H9 (cell line): ENCODE measurements around the gene EHHADH. TPM values are rescaled to one million over a fixed set of nuclear protein-coding genes. Genes with fewer than 3 reads are reported as not detected.

Experiments used
- DNase-seq: peaks from one replicate; pipeline ENCODE4 v3.0.0-alpha.2; 2017
- H2AFZ ChIP-seq: one replicate; pipeline ENCODE4 v1.6.1; 2013; ENCODE audit warnings: mild to moderate bottlenecking, low read length, control low read depth, moderate library complexity
- H2AK5ac ChIP-seq: 2 replicates; pipeline ENCODE4 v1.6.1; 2013; ENCODE audit warnings: low read length, control low read depth, mixed read lengths; ENCODE audit not compliant: insufficient read length
- H2BK120ac ChIP-seq: one replicate; pipeline ENCODE4 v1.6.1; 2013; ENCODE audit warnings: low read depth, mild to moderate bottlenecking, low read length, control low read depth, inconsistent platforms; ENCODE audit not compliant: poor library complexity, severe bottlenecking
- H2BK12ac ChIP-seq: 2 replicates; pipeline ENCODE4 v1.6.1; 2013; ENCODE audit warnings: low read length, control low read depth, mixed read lengths, low read depth; ENCODE audit not compliant: insufficient read length
- H2BK15ac ChIP-seq: 2 replicates; pipeline ENCODE4 v1.6.1; 2013; ENCODE audit warnings: low read depth, low read length, control low read depth
- H2BK20ac ChIP-seq: one replicate; pipeline ENCODE4 v1.6.1; 2013; ENCODE audit warnings: low read depth, mild to moderate bottlenecking, low read length, control low read depth, inconsistent platforms; ENCODE audit not compliant: poor library complexity, severe bottlenecking
- H2BK5ac ChIP-seq: 2 replicates; pipeline ENCODE4 v1.6.1; 2013; ENCODE audit warnings: low read length, control low read depth, mixed read lengths; ENCODE audit not compliant: insufficient read length
- H3K14ac ChIP-seq: 2 replicates; pipeline ENCODE4 v1.6.1; 2013; ENCODE audit warnings: low read length, control low read depth; ENCODE audit not compliant: insufficient read depth
- H3K18ac ChIP-seq: 2 replicates; pipeline ENCODE4 v1.6.1; 2013; ENCODE audit warnings: low read depth, mild to moderate bottlenecking, mixed read lengths, low read length, control low read depth; ENCODE audit not compliant: insufficient read length
- H3K23ac ChIP-seq: 2 replicates; pipeline ENCODE4 v1.6.1; 2013; ENCODE audit warnings: low read length, control low read depth, mixed read lengths, low read depth; ENCODE audit not compliant: insufficient read length
- H3K23me2 ChIP-seq: 2 replicates; pipeline ENCODE4 v1.6.1; 2013; ENCODE audit warnings: low read depth, mild to moderate bottlenecking, mixed read lengths, low read length, control low read depth; ENCODE audit not compliant: insufficient read length, poor library complexity, severe bottlenecking
- H3K27ac ChIP-seq: 2 replicates; pipeline ENCODE4 v1.5.1; 2013; ENCODE audit warnings: low read length, control low read depth, mixed read lengths, low read depth; ENCODE audit not compliant: insufficient read length
- H3K27me3 ChIP-seq: 2 replicates; pipeline ENCODE4 v1.6.1; 2013; ENCODE audit warnings: low read length, control low read depth, inconsistent platforms; ENCODE audit not compliant: insufficient read depth
- H3K4ac ChIP-seq: 2 replicates; pipeline ENCODE4 v1.6.1; 2013; ENCODE audit warnings: low read depth, mild to moderate bottlenecking, control low read depth, inconsistent platforms, low read length, moderate library complexity
- H3K4me1 ChIP-seq: 2 replicates; pipeline ENCODE4 v1.6.1; 2013; ENCODE audit warnings: low read length, control low read depth, inconsistent platforms; ENCODE audit not compliant: insufficient read depth
- H3K4me2 ChIP-seq: 2 replicates; pipeline ENCODE4 v1.6.1; 2013; ENCODE audit warnings: low read length, control low read depth, mixed read lengths; ENCODE audit not compliant: insufficient read length, insufficient read depth
- H3K56ac ChIP-seq: 2 replicates; pipeline ENCODE4 v1.6.1; 2013; ENCODE audit warnings: low read depth, mild to moderate bottlenecking, mixed read lengths, low read length, control low read depth; ENCODE audit not compliant: insufficient read length
- H3K79me1 ChIP-seq: 2 replicates; pipeline ENCODE4 v1.6.1; 2013; ENCODE audit warnings: low read depth, mild to moderate bottlenecking, moderate library complexity, low read length, control low read depth, inconsistent platforms; ENCODE audit not compliant: insufficient read depth, poor library complexity, severe bottlenecking
- H3K79me2 ChIP-seq: 2 replicates; pipeline ENCODE4 v1.6.1; 2013; ENCODE audit warnings: low read length, control low read depth, inconsistent platforms; ENCODE audit not compliant: insufficient read depth
- H3K9ac ChIP-seq: 2 replicates; pipeline ENCODE4 v1.6.1; 2013; ENCODE audit warnings: low read length, control low read depth, mixed read lengths; ENCODE audit not compliant: insufficient read length; ENCODE audit errors: extremely low read depth
- H3K9me3 ChIP-seq: one replicate; pipeline ENCODE4 v1.6.1; 2013; ENCODE audit warnings: low read depth, low read length, inconsistent platforms; ENCODE audit not compliant: control insufficient read depth
- H3T11ph ChIP-seq: one replicate; pipeline ENCODE4 v1.6.1; 2013; ENCODE audit warnings: mild to moderate bottlenecking, low read length, control low read depth, inconsistent platforms
- H4K20me1 ChIP-seq: one replicate; pipeline ENCODE4 v1.6.1; 2013; ENCODE audit not compliant: control insufficient read depth, insufficient read length, insufficient read depth
- H4K5ac ChIP-seq: 2 replicates; pipeline ENCODE4 v1.6.1; 2013; ENCODE audit warnings: low read depth, mild to moderate bottlenecking, mixed read lengths, low read length, control low read depth; ENCODE audit not compliant: insufficient read length
- H4K8ac ChIP-seq: replicated peaks from 2 replicates; pipeline ENCODE4 v1.6.1; 2013; ENCODE audit warnings: low read length, control low read depth, mixed read lengths, low read depth; ENCODE audit not compliant: insufficient read length
- H4K91ac ChIP-seq: 2 replicates; pipeline ENCODE4 v1.6.1; 2013; ENCODE audit warnings: low read depth, mild to moderate bottlenecking, moderate library complexity, mixed read lengths, low read length, control low read depth; ENCODE audit not compliant: insufficient read length
- H3K27ac Mint-ChIP-seq, 3 experiments: 2 replicates in 2 of 3; 3 replicates in 1 of 3; pipeline ENCODE4 v1.8.0; 2020 to 2021; ENCODE audit warnings: mixed read lengths in 3 of 3, mild to moderate bottlenecking in 1 of 3, moderate library complexity in 1 of 3
- H3K27me3 Mint-ChIP-seq: 2 replicates; pipeline ENCODE4 v1.8.0; 2021; ENCODE audit warnings: low read depth, mild to moderate bottlenecking, moderate library complexity, mixed read lengths
- H3K36me3 Mint-ChIP-seq, 3 experiments: 2 replicates in 2 of 3; 3 replicates in 1 of 3; pipeline ENCODE4 v1.8.0; 2020 to 2021; ENCODE audit warnings: low read depth in 3 of 3, mixed read lengths in 3 of 3; ENCODE audit not compliant: insufficient read depth in 1 of 3
- H3K4me1 Mint-ChIP-seq, 2 experiments: 2 replicates each; pipeline ENCODE4 v1.8.0; 2020; ENCODE audit warnings: mixed read lengths in 2 of 2
- H3K4me3 Mint-ChIP-seq, 2 experiments: 2 replicates in 1 of 2; 3 replicates in 1 of 2; pipeline ENCODE4 v1.8.0; 2020 to 2021; ENCODE audit warnings: mild to moderate bottlenecking in 2 of 2, mixed read lengths in 2 of 2, moderate library complexity in 1 of 2
- H3K9me3 Mint-ChIP-seq, 2 experiments: 2 replicates in 1 of 2; 3 replicates in 1 of 2; pipeline ENCODE4 v1.8.0; 2020; ENCODE audit warnings: mild to moderate bottlenecking in 2 of 2, mixed read lengths in 2 of 2, moderate library complexity in 1 of 2
- WGBS: extraction: QIAGEN DNeasy Blood & Tissue Kit; methylation state at CpG from one replicate; pipeline ENCODE4 v1.1.7; 2013; ENCODE audit warnings: missing lambda C conversion rate, low lambda C conversion rate, mixed read lengths; ENCODE audit not compliant: insufficient read length; ENCODE audit errors: extremely low coverage; 5-methylcytosine and 5-hydroxymethylcytosine counted together
- total RNA-seq: library from RNA; stranded (reverse); gene quantifications from 2 replicates; pipeline ENCODE4 v1.2.1, GENCODE V29; 2021
- TF ChIP-seq, protein P1 (sequence below): fragments of 200-600 bp; sonication (generic); conservative IDR thresholded peaks from 3 replicates; pipeline ENCODE4 v1.8.0; 2021; ENCODE audit warnings: antibody characterized with exemption, mild to moderate bottlenecking

The EHHADH gene
- total RNA-seq, 1 experiment from 2014 or later = 2.1 TPM

- no peak overlapping the region for H2AK5ac ChIP-seq
- H3K27me3 ChIP-seq = no peaks in the 10 kb centered on the region
- H2BK5ac ChIP-seq = no peak overlapping the region
- H3K9me3 ChIP-seq = no peaks in the 10 kb centered on the region
- DNase-seq = no peak
- no peak overlapping the region for H4K91ac ChIP-seq
- WGBS = no CpG with 5 or more reads among the region's 8 CpGs
- H3K9me3 Mint-ChIP-seq = no peaks in the 10 kb centered on the region
- H3K27me3 Mint-ChIP-seq = peaks cover 11% of the 10 kb centered on the region
- no peak overlapping the region for H4K8ac ChIP-seq
- H2BK12ac ChIP-seq = no peak overlapping the region
- no peak overlapping the region for H3T11ph ChIP-seq
- H3K4me3 Mint-ChIP-seq = no peak overlapping the region
- H2AFZ ChIP-seq = no peak overlapping the region
- H3K4me2 ChIP-seq = no peak overlapping the region
- H2BK120ac ChIP-seq = no peak overlapping the region
- H3K27ac ChIP-seq = no peak overlapping the region
- H3K56ac ChIP-seq = no peak overlapping the region
- no peak overlapping the region for H3K4ac ChIP-seq
- no peaks in the 10 kb centered on the region; the same call in 1 of the 2 replicates for H3K4me1 ChIP-seq
- no peaks in the 10 kb centered on the region for H3K36me3 Mint-ChIP-seq
- no peaks in the 10 kb centered on the region for H3K79me2 ChIP-seq
- no peaks in the 10 kb centered on the region for H4K20me1 ChIP-seq
- H3K9ac ChIP-seq = no peak overlapping the region
- H4K5ac ChIP-seq = no peak overlapping the region
- H3K23me2 ChIP-seq = no peaks in the 10 kb centered on the region
- H3K27ac Mint-ChIP-seq = no peak overlapping the region
- no peak overlapping the region for H3K14ac ChIP-seq
- no peak overlapping the region for H3K23ac ChIP-seq
- H3K4me1 Mint-ChIP-seq = peaks cover 7% of the 10 kb centered on the region in 2 experiments; a peak in 3 of 4 replicates
- TF ChIP-seq, protein P1, sequence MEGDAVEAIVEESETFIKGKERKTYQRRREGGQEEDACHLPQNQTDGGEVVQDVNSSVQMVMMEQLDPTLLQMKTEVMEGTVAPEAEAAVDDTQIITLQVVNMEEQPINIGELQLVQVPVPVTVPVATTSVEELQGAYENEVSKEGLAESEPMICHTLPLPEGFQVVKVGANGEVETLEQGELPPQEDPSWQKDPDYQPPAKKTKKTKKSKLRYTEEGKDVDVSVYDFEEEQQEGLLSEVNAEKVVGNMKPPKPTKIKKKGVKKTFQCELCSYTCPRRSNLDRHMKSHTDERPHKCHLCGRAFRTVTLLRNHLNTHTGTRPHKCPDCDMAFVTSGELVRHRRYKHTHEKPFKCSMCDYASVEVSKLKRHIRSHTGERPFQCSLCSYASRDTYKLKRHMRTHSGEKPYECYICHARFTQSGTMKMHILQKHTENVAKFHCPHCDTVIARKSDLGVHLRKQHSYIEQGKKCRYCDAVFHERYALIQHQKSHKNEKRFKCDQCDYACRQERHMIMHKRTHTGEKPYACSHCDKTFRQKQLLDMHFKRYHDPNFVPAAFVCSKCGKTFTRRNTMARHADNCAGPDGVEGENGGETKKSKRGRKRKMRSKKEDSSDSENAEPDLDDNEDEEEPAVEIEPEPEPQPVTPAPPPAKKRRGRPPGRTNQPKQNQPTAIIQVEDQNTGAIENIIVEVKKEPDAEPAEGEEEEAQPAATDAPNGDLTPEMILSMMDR = no peak
- H3K79me1 ChIP-seq = no peaks in the 10 kb centered on the region
- H2BK20ac ChIP-seq = no peak overlapping the region
- no peak overlapping the region for H3K18ac ChIP-seq
- no peak overlapping the region for H2BK15ac ChIP-seq
Measured at GRCh38 chr3:185162634-185163033, 91.2 kb downstream of the EHHADH start.
